ENCODE data around the gene LTBP1. TPM values are rescaled to one million over a fixed set of nuclear protein-coding genes. Genes with fewer than 3 reads are reported as not detected.

The LTBP1 gene
- total RNA-seq, 2 experiments from 2014 or later = 0.18 TPM; not detected in 1

DNA sequence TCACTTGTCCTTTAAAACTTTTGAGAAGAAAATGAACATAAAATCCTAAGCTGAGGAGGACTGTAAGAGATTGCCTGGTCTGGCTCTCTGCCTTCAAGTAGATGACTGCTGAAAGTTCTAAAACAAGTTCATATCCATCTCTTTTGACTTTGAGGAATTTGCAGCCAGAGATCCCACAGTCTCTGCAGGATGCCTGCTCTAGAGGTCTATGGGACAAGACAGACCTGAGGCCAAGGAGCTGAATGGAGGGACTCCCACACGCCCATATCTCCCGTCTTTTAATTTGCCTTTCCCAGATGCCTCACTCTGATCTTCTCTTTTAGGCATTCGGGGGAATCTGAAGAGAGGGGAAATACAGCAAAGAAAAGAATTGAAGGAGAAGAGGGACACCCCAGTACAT, 273.8 kb downstream of the LTBP1 start:
- Mint-ChIP-seq H3K4me1 (ENCODE audit: low read depth) (peaks cover 8% of the 10 kb centered on the region), H3K27ac (no peak overlapping the region), H3K36me3 (ENCODE audit: low read depth) (no peaks in the 10 kb centered on the region), H3K4me3 (no peak overlapping the region), H3K27me3 (peaks cover 4% of the 10 kb centered on the region), H3K9me3 (no peaks in the 10 kb centered on the region)
- intact Hi-C loops (cut with micrococcal nuclease) = no loop called here
- ATAC-seq (no peak), DNase-seq (no peak)
- ChIA-PET POLR2A (no interaction called here), CTCF (no interaction called here)
- TF ChIP-seq, protein P1, sequence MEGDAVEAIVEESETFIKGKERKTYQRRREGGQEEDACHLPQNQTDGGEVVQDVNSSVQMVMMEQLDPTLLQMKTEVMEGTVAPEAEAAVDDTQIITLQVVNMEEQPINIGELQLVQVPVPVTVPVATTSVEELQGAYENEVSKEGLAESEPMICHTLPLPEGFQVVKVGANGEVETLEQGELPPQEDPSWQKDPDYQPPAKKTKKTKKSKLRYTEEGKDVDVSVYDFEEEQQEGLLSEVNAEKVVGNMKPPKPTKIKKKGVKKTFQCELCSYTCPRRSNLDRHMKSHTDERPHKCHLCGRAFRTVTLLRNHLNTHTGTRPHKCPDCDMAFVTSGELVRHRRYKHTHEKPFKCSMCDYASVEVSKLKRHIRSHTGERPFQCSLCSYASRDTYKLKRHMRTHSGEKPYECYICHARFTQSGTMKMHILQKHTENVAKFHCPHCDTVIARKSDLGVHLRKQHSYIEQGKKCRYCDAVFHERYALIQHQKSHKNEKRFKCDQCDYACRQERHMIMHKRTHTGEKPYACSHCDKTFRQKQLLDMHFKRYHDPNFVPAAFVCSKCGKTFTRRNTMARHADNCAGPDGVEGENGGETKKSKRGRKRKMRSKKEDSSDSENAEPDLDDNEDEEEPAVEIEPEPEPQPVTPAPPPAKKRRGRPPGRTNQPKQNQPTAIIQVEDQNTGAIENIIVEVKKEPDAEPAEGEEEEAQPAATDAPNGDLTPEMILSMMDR (IDR thresholded peaks at IDR 0.05) = no peak

DNA sequence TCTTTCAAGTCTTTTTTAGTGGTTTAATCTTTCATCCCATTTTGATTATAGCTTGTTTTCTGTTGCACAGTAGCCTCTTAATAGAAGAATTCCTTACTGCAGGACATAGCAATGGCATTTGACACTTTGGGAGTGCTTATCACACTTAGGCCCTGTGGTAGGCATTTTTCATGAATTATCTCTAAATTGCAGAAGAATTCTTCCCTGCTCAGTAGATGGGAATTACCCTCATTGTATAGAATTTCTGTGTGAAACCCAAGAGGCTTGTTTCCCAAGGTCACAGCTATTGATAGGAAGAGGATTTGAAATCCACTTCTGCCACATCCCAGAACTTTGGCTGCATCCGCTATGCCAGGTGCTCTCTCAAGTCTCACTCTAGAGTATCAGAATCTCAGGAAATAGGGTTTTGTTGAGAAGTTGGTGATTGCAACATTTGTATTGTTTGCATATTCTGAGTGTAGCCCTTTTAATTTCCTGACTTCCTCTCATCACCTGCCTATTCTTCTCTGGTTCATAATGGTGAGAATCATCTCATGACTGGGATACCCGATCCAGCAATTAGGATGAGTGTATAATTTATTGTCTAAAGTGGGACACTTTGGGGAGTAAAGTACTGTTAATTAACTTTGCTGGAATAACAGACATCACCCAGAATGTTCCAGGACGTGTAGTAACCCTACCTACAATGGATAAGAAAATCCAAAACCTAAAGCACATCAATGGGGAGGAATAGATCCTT, 274.5 kb downstream of the LTBP1 start:
- ChIA-PET POLR2A (no interaction called here), CTCF (no interaction called here)
- Mint-ChIP-seq H3K4me3 (no peak overlapping the region), H3K27me3 (peaks cover 4% of the 10 kb centered on the region), H3K27ac (no peak overlapping the region), H3K9me3 (no peaks in the 10 kb centered on the region), H3K4me1 (ENCODE audit: low read depth) (peaks cover 8% of the 10 kb centered on the region), H3K36me3 (ENCODE audit: low read depth) (no peaks in the 10 kb centered on the region)
- TF ChIP-seq, protein P1 (IDR thresholded peaks at IDR 0.05) = no peak
- intact Hi-C loops (cut with micrococcal nuclease) = no loop called here
- DNase-seq (no peak), ATAC-seq (no peak)

DNA sequence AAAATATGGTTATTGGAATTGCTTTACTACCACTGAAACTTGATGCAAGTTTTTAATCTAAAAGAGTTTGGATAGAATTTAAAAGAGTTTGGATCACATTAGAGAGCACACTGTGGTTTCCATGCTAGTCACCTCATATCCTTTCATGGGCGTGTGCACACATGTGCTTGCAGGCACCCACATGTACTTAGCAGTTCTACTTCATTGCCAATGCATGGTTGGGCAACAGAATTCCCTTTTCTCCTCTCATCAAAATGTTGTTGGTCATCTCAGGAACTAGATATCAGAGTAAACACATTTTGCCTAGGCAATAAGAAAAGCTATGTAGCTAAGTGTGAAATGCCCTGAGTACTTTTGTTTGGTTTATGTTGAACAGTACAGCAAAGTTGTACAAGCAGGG, 275.6 kb downstream of the LTBP1 start:
- ChIA-PET POLR2A (no interaction called here), CTCF (no interaction called here)
- no peak overlapping the region for H3K4me3 Mint-ChIP-seq
- DNase-seq = no peak
- peaks cover 8% of the 10 kb centered on the region for H3K4me1 Mint-ChIP-seq (ENCODE audit: low read depth)
- H3K27me3 Mint-ChIP-seq = peaks cover 5% of the 10 kb centered on the region
- H3K27ac Mint-ChIP-seq = no peak overlapping the region
- H3K36me3 Mint-ChIP-seq (ENCODE audit: low read depth) = no peaks in the 10 kb centered on the region
- intact Hi-C loops (cut with micrococcal nuclease) = no loop called here
- no peaks in the 10 kb centered on the region for H3K9me3 Mint-ChIP-seq
- TF ChIP-seq, protein P1 (IDR thresholded peaks at IDR 0.05) = no peak
- ATAC-seq = no peak

DNA sequence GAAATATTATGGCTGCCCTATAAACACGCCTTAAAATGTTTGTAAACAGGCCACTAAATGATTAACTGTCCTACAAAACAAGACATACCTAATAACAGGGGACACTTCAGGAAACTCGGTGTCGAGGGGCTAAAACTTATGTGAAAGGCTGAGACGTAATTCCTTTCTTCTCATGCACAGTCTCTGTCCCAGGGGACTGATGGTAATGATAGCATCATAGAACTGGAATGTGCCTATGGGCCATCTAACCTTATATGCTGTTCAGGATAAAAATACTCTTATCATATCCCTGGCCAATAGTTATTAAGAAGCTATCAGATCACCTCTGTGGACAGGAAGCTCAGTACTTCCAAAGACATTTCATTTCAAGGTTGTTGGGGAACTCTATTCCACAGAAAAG, 277.1 kb downstream of the LTBP1 start:
- DNase-seq (no peak), ATAC-seq (no peak)
- TF ChIP-seq, protein P1 (IDR thresholded peaks at IDR 0.05) = no peak
- no peak overlapping the region for H3K27ac Mint-ChIP-seq
- no peak overlapping the region for H3K4me3 Mint-ChIP-seq
- H3K4me1 Mint-ChIP-seq (ENCODE audit: low read depth) = peaks cover 8% of the 10 kb centered on the region
- ChIA-PET POLR2A (no interaction called here), CTCF (no interaction called here)
- peaks cover 7% of the 10 kb centered on the region for H3K27me3 Mint-ChIP-seq
- H3K9me3 Mint-ChIP-seq = no peaks in the 10 kb centered on the region
- H3K36me3 Mint-ChIP-seq (ENCODE audit: low read depth) = no peaks in the 10 kb centered on the region
- intact Hi-C loops (cut with micrococcal nuclease) = no loop called here

DNA sequence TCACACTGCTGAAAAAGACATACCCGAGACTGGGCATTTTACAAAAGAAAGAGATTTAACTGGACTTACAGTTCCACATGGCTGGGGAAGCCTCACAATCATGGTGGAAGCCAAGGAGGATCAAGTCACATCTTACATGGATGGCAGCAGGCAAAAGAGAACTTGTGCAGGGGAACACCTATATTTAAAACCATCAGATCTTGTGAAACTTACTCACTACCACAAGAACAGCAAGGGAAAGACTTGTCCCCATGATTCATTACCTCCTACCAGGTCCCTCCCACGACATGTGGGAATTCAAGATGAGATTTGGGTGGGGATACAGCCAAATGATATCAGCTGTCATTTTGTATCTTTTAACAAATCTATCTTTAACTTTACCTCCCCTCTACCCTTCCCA, 278.6 kb downstream of the LTBP1 start:
- Mint-ChIP-seq H3K9me3 (no peaks in the 10 kb centered on the region), H3K36me3 (ENCODE audit: low read depth) (no peaks in the 10 kb centered on the region), H3K4me1 (ENCODE audit: low read depth) (no peaks in the 10 kb centered on the region), H3K4me3 (no peak overlapping the region), H3K27me3 (peaks cover 4% of the 10 kb centered on the region), H3K27ac (no peak overlapping the region)
- DNase-seq (no peak), ATAC-seq (no peak)
- TF ChIP-seq, protein P1 (IDR thresholded peaks at IDR 0.05) = no peak
- ChIA-PET POLR2A (no interaction called here), CTCF (no interaction called here)
- intact Hi-C loops (cut with micrococcal nuclease) = no loop called here
